ENCODE results near the gene RBM10. TPM values are rescaled to one million over a fixed set of nuclear protein-coding genes. Genes with fewer than 3 reads are reported as not detected.

RBM10 gene
- total RNA-seq, 4 donors from 2014 or later, result 24.3 to 27.0 (median 25.4) TPM

DNA sequence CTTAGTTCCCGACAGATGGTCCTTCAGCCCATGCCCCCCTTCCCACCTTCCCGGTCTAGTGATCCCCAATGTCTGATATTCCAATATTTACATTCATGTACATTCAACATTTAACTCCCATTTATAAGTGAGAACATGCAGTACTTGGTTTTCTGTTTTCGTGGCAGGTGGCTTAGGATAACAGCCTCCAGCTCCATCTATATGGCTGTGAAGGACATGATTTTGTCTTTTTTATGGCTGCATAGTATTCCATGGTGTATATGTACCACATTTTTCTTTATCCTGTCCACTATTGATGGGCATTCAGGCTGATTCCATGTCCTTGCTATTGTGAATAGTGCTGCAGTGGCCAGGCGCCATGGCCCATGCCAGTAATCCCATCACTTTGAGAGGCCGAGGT is 13.8 kb downstream of the RBM10 start:
- DNase-seq (ENCODE audit: low spot score), result no peak
- no peak for ATAC-seq (ENCODE audit: low FRiP score)
- TF ChIP-seq, protein P1, sequence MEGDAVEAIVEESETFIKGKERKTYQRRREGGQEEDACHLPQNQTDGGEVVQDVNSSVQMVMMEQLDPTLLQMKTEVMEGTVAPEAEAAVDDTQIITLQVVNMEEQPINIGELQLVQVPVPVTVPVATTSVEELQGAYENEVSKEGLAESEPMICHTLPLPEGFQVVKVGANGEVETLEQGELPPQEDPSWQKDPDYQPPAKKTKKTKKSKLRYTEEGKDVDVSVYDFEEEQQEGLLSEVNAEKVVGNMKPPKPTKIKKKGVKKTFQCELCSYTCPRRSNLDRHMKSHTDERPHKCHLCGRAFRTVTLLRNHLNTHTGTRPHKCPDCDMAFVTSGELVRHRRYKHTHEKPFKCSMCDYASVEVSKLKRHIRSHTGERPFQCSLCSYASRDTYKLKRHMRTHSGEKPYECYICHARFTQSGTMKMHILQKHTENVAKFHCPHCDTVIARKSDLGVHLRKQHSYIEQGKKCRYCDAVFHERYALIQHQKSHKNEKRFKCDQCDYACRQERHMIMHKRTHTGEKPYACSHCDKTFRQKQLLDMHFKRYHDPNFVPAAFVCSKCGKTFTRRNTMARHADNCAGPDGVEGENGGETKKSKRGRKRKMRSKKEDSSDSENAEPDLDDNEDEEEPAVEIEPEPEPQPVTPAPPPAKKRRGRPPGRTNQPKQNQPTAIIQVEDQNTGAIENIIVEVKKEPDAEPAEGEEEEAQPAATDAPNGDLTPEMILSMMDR (IDR thresholded peaks at IDR 0.05), result no peak

DNA sequence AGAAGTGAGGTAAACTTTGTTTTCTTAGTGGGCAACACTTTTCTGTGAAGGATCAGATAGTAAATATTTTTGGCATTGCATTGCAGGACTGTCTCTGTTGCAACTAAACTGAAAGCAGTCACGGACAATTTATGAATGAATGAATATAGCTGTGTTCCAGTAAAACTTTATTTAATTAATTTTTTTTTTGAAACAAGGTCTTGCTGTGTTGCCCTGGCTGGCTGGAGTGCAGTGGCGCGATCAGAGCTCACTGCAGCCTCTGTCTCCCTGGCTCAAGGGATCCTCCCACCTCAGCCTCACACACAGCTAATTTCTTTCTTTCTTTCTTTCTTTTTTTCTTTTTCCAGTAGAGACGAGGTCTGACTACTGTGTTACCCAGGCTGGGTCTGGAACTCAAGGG is 15.8 kb downstream of the RBM10 start:
- DNase-seq (ENCODE audit: low spot score) (no peak), ATAC-seq (ENCODE audit: low FRiP score) (no peak)
- TF ChIP-seq, protein P1 (IDR thresholded peaks at IDR 0.05), result no peak

DNA sequence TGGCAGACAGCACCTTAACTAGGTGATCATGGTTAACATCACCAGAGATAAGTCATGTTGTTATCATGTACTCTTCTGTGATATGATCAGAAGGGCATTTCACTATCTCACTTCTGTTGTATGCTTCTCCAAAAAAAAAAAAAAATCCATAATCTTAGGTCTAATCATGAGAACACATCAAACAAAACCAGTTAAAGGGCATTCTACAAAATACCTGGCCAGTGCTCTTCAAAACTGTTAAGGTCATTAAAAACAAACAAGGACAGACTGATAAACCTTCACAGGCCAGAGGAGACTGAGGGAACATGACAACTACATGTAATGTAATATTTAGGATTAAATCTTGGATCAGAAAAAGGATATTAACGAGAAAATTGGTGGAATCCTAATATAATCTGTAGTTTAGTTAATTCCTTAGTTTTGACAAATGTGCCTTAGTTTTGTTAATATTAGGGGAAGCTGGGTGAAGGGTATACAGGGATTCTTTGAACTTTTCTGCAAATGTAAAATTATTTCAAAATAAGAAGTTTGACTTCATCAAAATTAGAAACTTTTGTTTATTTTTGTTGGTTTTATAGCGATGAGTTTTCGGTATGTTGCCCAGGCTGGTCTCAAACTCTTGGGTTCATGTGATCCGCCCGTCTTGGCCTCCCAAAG is 18.0 kb downstream of the RBM10 start:
- DNase-seq (ENCODE audit: low spot score) (no peak), ATAC-seq (ENCODE audit: low FRiP score) (no peak)
- TF ChIP-seq, protein P1 (IDR thresholded peaks at IDR 0.05), result no peak

DNA sequence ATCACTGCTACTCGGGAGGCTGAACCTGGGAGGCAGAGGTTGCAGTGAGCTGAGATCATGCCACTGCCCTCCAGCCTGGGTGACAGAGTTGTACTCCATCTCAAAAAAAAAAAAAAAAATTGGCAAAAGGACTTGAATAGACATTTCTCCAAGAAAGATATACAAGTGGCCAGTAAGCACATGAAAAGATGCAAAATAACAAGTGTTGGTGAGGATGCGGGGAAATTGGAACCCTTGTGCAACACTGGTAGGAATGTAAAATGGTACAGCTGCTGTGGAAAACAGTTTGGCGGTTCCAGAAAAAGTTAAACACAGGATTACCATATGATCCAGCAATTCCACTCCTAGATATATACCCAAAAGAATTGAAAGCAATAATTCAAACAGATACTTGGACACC is 19.4 kb downstream of the RBM10 start:
- ATAC-seq (ENCODE audit: low FRiP score), result no peak
- TF ChIP-seq, protein P1 (IDR thresholded peaks at IDR 0.05), result no peak
- no peak for DNase-seq (ENCODE audit: low spot score)

DNA sequence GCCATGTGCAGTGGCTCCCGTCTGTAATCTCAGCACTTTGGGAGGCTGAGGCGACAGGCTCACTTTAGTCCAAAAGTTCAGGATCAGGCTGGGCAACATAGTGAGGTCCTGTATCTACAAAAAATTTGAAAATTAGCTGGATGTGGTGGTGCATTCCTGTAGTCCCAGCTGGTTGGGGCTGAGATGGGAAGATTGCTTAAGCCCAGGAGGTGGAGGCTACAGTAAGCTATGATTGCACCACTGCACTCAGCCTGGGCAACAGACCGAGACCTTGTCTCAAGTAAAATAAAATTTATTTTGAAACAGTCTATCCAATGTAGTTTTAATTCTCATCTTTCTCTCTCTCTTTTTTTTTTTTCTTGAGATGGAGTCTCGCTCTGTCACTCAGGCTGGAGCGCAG is 21.1 kb downstream of the RBM10 start:
- ATAC-seq (ENCODE audit: low FRiP score) (no peak), DNase-seq (ENCODE audit: low spot score) (no peak)

DNA sequence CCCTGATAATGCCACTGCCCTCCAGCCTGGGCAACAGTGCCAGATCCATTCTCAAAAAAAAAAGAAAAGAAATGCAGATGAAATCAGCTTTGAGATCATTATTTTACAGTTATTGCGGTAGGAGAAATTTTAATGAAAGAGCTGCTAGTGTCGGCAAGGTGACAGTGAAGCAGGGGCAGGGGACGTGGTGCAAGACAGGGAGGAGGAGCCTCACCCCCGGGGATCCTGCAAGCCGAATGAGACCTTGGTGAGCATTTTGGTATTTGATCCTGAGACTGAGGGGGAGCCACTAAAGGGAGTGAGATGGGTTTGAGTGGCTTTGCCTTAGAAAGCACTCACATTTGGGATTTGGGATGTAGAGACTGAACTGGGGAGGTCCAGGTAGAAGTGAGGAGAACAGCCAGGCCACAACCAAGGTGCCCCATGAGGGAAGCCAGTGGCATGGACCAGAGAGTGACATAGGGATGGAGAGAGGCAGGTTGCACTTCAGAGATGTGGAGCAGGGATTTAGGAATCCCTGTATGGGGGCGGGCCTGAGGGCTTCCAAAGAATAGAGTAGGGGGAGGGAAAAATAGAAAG is 23.6 kb downstream of the RBM10 start:
- no peak for DNase-seq (ENCODE audit: low spot score)
- TF ChIP-seq, protein P1 (IDR thresholded peaks at IDR 0.05), result no peak

More for the DNA sequence above, 21.1 kb downstream of the RBM10 start:
- TF ChIP-seq, protein P1 (IDR thresholded peaks at IDR 0.05), result no peak

DNA sequence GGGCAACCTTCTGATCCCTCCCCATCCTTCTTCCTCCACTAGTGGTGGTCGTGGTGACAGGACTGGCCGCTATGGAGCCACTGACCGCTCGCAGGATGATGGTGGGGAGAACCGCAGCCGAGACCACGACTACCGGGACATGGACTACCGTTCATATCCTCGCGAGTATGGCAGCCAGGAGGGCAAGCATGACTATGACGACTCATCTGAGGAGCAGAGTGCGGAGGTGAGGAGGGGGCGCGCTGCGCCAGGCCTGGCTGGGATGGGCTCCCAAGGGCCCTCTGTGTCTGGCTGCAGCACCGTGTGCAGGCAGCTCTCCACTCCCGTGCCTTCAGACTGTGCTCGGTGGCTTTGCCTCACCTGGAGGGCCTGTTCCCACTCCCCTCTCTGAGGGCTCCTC is 24.3 kb downstream of the RBM10 start:
- DNase-seq (ENCODE audit: low spot score) (no peak), ATAC-seq (ENCODE audit: low FRiP score) (no peak)
- TF ChIP-seq, protein P1 (IDR thresholded peaks at IDR 0.05), result no peak

More for the DNA sequence above, 23.6 kb downstream of the RBM10 start:
- ATAC-seq (ENCODE audit: low FRiP score), result no peak

Data from omental fat pad (tissue), 4 donors.